GM19467 (cell line): Measurements from ENCODE around the gene SERPINB8.

Experiments used
- ATAC-seq: cut with Tn5 transposase; IDR thresholded peaks from one replicate; pipeline ENCODE4 v1.9.1; 2021; ENCODE audit warnings: mild to moderate bottlenecking, moderate library complexity; ENCODE audit not compliant: unreplicated experiment

The SERPINB8 gene

DNA sequence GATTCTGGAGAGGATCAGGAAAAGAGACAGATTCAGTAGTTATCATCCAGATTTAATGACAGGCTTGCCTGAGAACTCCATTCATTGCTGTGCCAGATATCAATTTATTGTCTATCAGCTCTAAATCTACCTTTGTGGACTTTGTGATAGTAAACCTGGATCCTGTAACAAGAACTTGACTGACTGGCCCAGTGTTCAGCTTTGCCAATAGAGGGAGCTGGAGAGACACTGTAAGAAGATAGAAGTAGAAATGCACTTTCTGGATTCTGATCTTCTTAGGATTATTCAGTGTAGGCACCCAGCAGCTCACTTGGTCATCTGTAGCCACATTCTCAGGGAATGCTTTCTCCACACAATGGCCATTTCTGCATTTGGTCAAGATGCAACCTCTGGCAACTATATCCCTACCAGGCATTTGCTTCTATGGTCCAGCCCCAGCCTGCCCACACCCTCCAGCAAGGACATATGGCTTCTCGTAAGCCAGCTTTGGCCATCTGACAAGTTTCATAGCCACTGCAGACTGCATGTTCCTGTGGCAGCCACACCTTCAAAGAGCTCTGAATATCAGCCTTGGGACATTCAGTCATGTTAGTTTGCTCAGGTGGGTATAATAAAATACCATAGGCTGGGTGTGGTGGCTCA lies 6.1 kb upstream of the SERPINB8 start:
- ATAC-seq = peak; percentile 65

DNA sequence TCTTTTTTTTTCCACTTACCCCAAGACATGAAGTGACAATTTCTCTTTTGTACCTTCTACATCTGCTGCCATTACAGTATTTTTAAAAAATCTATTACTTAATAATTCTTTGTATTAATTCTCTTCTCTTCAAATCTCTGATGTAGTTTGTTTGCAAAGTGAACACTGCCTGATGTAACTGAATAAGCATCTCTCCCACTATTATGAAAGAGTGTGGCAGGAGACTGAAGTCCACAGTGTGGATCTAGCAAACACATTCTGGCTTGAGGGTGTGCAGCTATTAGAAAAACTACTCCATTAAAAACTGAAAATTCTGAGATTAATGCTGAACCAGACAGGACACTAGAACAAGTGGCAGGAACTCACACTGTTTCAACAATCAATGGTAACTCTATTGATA lies 5.0 kb upstream of the SERPINB8 start:
- no peak for ATAC-seq

DNA sequence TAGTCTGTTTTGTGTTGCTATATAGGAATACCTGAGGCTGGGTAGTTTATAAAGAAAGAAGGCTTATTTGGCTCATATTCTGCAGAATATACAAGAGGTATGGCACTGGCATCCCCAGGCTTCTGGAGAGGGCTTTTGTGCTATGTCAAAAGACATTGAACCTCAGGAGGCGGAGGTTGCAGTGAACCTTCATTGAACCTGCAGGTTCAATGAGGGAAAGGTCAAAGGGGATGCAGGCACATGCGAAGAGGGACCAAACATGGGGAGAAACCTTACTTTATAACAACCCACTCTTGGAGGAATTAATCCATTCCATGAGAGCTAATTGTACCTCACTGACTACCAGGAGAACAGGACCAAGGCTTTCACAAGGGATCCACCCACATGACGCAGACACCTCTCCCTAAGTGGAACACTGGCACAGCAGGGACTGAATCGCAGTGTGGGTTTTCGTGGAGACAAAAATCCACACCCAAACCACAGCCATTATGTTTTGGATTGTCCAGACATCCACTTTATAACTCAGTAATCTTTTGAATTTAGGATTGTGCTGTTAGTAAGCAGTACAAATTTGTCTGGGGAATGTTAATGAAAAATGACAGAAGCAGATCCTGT lies 4.1 kb upstream of the SERPINB8 start:
- no peak for ATAC-seq

DNA sequence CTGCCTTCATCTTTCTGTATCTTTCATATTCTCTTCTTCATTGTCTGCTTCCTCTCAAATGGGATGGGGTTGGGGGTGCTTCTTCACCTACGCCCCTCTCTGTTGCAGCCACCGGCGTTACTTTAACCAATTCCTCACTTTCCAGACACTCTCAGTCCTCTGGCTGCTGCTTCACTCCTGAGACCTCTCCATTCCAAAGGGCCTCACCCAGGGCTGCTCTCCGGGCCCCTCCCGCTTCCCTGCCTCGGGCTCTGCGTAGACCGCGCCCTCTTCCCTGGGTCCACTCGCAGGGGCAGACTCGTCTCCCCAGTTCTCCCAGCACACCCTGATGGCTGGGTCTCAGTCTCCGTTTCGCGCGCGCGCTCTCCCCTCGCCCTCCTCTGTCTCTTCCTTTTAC lies 926 bp downstream of the SERPINB8 start:
- peak; percentile 4 for ATAC-seq

DNA sequence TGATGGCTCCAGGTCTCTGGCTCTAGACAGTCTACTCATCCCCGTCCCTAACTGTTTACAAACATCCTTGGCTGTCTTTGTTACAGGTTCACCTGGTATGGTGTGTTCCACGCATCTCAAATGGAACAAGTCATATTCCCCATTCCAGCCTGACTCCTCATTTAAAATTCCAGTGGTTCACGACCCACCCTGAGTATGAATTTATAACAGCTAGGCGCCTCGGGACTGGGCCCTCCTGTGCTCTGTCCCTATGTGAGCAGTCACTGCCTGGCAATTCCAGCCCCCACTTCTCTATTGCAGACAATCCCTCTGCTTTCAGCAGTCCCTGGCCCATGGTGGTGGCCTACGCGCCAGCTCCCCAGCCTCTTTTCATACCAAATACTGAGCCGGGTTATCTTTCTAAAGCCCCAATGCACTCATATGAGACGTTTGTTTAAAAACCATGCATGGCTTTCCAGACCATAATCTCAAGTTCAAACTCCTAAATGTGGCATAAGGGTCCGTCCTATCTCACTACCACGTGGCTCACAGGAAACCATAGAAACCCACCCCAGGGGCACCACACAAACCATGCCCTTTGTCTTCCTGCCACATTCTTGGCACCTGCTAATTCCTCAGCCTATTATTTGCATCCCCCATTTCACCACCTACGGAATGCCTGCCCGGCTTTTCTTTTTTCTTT lies 1.6 kb downstream of the SERPINB8 start:
- ATAC-seq = no peak

DNA sequence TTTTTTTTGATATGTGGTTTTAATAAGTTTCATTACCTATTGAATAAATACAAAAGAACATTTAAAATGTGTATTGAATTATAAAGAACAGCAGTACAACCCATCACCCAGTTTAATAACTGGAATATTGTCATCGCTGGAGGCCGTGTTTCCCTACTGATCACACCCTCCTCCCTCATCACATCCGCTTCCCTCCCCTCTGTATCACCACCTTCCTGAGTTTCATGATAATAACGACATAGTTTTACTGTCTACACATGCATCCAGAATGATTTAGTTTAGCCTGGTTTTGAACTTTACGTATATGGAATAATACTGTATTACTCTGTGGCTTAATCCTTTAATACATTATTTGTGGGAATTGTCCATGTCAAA lies 2.1 kb downstream of the SERPINB8 start:
- ATAC-seq = no peak

DNA sequence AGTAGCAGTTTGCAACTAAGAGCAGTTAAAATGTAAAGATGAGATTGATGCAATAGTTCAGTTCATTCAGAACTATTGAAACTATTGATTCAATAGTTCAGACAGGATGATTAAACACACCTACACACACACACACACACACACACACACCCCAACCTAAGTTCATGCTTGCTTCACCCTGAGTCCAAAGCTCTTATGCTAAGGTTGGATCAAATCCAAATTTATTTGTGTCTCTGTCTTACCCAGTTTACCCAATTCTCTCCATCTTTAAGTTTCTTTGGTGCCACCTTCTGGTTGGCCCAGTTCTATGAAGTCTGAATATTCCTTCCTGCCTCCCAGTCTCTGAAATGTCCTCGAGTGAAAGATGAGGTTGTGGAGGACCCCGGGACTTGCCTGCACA lies 5.1 kb downstream of the SERPINB8 start:
- no peak for ATAC-seq

DNA sequence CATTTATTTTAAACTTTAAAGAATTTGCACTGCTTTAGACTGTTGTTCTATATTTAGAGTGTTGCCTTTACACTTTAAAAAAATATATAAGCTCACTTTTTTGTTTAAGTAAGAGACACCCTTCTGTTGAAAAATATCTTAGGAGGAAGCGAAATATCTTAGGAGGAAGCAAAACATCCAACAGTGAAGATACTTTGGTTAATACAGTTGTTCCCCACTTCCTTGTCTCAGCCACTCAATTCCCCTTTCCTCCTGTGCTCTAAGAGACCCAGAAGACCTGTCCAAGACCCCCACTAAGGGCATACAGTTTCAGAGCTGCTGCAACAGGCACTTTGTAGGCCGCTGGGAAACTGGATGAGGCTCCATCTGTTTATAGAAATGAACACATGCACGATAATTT lies 5.7 kb downstream of the SERPINB8 start:
- ATAC-seq = no peak

DNA sequence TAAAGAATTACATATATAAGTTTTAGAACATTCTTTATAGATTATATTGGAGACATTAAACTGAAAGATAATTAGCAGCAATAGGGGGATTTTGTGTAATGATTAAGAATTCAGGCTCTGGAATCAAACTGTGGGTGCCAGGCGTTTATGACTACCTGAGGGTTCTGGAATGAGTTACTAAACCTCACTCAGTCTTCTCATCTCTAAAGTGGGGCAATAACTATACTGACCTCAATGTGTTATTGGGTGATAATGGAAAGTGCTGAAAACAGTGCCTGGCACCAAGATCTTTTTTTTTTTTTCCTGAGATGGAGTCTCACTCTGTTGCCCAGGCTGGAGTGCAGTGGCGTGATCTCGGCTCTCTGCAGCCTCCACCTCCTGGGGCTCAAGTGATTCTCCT lies 7.2 kb downstream of the SERPINB8 start:
- no peak for ATAC-seq

DNA sequence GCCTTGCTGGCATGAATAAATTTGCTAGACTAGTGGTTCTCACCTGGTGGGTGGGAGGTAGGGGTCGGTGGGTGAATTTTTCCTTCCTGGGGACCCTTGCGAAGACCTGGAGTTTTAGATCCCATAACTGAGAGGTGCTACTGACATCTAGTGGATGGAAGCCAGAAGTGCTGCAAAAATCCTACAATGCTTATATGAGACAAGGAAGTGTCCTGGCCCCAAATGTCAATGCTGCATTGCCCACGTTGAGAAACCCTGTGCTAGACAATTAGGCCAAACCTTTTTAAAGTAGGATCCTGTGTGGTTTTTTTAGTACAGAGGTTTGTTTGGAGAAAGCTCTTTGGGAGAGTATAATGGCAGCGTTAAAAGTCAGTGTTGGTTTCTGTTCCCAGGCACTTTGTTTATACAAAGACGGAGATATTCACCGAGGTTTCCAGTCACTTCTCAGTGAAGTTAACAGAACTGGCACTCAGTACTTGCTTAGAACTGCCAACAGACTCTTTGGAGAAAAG lies 9.6 kb downstream of the SERPINB8 start:
- peak; percentile 72 for ATAC-seq

DNA sequence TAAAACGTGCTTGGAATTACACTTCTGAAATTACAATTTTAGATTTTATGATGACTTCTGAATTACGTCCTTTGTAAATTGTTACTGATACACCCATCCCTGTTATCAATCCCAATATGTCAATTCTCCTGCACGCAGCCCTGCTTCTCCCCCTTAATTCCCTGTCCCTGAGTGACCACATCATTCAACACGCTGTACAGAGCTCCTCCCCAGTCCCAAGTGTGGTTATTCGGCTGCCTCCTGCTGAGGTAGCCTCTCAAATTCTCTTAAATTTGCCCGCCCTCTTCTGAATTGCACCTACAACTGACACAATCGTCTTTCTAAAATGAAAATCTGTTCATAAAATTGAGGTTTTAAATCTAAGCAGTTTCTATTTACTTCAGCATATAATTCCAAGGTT lies 10.1 kb downstream of the SERPINB8 start:
- ATAC-seq = no peak

DNA sequence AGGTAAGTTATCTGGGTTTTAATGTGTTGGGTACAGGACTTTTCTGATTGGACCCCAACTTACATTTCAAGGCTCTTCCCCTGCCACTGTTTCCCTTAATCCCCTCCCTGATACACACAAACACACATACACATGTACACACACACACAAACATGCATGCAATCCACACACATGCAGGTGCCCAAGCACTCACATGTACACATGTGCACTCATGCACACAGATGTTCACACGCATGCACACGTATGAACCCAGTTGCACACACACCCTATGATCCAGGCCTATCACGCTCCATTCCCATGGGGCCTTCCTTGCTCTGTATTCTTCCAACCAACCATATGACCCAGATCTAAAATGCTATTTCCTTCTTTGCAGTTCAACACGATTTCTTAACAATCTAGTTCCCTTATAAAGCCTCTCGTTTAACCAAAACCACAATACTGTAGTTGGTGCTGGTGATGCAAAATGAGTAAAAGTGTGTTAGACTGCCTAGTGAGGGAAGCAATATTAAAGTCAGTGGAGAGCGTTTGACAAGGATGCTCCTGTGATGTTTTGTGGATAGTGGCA lies 11.1 kb downstream of the SERPINB8 start:
- ATAC-seq = no peak

DNA sequence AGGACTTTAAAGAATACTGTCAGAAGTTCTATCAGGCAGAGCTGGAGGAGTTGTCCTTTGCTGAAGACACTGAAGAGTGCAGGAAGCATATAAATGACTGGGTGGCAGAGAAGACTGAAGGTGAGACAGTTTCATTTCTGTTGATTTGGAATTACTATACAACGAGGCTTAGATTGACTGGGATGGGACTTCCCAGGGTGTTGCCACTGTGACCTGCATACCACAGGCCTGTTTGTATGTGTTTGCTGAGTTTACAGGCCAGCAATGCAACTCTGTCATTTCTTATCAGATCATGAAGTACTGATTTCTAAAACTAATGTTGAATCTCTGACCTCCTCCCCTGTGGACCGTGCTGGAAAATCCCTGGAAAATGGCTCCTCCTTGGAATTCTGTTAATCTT lies 11.8 kb downstream of the SERPINB8 start:
- ATAC-seq = no peak

DNA sequence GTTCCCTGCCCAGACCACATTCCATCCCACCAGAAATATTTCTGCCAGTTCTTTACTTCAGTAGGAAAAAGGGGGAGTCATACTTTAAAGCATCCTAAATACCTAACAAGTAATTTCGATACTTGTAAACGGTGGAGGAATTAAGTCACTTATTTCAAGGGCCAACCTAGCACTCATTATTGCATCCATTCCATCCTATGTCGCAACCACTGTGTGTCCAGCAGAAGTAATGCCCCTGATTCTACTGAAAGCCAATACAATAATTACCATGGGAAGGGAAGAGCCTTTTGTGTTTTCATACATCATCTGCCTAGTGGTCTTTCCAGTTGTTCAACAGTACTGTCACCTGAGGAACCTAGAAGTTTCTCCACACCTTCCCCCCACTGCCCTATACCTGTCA lies 12.5 kb downstream of the SERPINB8 start:
- no peak for ATAC-seq

DNA sequence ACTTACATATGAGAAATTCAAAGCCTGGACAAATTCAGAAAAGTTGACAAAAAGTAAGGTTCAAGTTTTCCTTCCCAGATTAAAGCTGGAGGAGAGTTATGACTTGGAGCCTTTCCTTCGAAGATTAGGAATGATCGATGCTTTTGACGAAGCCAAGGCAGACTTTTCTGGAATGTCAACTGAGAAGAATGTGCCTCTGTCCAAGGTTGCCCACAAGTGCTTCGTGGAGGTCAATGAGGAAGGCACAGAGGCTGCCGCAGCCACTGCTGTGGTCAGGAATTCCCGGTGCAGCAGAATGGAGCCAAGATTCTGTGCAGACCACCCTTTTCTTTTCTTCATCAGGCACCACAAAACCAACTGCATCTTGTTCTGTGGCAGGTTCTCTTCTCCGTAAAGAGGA lies 17.0 kb downstream of the SERPINB8 start:
- ATAC-seq = no peak

DNA sequence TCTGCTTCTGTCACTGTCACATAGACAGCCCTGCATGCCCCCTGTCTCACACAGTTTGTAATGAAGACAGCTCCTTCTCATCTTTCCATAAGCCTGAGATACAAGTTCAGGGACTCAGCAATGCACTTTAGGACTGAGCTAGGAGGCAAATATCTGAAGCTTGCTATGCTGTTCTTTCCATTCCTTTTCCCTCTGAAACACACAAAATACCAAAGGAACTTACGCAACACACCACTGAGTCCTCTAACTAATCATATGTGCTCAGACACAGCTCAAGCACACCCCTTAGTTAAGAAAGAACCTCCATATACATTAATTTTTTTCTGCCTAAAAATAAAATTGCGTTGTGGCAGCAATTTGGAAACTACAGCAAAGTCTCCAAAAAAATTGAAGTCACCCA lies 17.9 kb downstream of the SERPINB8 start:
- no peak for ATAC-seq

DNA sequence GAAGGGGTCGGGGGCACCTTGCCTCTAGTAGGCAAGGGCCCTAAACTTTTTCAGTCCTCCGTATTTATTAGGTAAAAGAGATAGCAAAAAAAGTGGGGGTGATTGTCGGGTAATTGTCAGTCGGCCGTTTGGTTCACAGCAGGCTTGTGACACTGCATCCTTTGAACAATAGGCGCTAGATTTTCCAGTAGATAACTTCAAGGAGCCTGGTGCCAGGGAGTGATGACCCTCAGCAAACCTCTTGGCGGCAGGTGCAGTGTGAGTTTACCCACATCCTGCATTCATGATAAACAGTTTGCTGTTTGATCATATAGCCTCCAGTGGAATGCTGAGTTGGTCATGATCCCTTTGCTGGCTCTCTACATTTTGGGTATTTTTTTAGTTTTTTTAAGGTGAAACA lies 22.9 kb downstream of the SERPINB8 start:
- no peak for ATAC-seq

DNA sequence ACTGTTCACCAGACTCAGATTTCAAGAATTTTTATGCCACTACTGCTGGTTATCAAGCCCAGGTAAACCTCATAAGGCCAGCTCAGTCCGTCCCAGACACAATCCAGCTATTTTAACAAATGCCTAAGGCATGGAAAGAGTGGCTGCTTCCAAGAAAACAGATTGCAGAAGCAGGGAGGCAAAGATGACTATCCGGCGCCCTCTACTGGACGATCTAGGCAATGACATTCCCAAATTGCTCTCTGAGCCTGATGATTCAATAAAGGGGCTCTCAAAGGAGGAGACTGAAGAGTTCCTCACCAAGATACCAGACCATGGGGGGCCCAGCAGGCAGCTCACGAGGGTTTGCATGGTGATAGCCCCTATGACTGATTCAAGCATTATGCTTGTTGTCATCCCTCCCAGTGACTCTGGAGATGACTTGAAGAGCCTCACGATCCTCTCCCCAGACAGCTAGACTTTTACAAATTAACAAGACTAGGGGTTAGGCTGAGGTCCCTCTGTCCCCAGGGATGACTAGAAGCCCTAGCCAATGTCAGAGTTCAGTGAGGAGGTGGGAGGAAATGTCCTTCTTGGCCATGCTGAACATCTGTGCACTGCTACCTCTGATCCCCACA lies 25.0 kb downstream of the SERPINB8 start:
- no peak for ATAC-seq

DNA sequence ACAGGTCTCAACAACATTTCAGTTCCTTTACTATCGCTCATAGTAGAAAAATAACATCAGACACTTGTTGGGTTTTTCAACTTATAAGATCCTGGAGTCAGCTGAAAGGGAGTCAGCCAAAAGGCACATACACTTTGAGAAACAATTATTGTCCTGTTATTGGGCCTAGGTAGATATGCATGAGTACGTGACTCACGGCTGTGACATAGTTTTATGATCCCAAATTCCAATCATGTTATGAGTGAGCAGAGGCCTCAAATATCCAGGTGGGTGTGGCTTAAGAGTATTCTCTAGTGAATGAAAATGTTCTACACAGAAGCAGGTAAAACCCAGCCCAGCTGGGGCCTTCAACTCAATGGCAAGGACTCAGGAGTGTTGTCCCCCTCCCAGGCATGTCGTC lies 27.2 kb downstream of the SERPINB8 start:
- ATAC-seq = no peak

DNA sequence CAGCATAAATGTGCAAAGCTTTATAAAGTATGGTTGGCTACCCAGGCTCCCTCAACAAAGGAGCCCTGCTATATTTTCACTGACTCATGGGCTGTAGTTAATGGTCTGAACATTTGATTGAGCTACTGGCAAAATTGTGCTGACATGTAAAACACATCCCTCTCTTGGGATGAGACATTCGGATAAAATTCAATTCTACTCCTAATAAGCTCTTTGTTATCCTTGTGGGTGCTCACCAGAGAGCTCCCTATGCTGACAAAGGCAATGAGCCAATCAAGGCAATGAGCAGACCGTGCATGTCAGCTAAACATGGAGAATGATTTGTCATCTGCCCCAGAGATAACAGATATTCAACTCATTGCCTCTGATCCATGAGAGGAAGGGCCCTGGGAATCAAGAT lies 27.7 kb downstream of the SERPINB8 start:
- no peak for ATAC-seq

DNA sequence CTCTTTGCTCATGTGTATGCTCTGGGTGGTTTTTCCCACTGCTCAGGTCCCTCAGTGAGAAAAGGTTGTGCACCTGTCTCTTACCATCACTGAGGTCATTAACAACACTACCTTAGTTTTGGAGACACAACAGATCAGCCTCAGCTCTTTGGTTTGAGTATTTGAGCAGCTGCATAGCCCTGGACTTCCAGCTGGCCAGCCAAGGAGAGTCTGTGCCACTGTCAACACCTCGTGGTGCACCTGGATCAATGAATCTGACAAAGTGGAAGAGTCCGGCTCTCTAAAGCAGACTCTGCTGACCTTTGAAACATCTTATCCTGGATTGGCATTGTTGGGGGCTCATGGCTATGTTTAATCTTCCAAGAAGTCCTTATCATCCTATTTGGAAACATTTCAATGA lies 30.0 kb downstream of the SERPINB8 start:
- ATAC-seq = no peak

DNA sequence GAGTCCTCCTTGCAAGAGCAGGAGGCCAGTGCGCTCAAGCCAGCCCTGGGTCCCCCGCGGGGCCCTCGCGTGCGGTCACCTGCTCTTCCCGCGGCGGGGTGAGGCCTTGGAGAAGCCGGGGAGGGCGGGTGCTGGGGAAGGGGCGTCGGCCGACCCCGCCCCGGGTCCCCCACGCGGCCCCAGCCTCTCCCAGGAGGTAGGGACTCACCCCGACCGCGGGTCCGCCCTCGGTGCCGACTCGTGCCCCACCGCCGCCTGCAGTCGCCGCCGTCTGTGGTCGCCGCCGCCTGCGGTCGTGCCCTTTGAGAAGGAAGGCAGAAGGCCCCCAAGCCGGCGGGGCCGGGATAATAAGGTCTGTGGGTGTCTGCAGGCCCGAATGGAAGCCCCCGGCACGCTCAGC lies 32.7 kb downstream of the SERPINB8 start:
- no peak for ATAC-seq
